GM21786 (cell line): ENCODE data around the gene F7.

ENCODE experiments used
- ATAC-seq: cut with Tn5 transposase; IDR thresholded peaks from one replicate; pipeline ENCODE4 v1.9.1; 2021; ENCODE audit not compliant: unreplicated experiment

F7 gene

DNA sequence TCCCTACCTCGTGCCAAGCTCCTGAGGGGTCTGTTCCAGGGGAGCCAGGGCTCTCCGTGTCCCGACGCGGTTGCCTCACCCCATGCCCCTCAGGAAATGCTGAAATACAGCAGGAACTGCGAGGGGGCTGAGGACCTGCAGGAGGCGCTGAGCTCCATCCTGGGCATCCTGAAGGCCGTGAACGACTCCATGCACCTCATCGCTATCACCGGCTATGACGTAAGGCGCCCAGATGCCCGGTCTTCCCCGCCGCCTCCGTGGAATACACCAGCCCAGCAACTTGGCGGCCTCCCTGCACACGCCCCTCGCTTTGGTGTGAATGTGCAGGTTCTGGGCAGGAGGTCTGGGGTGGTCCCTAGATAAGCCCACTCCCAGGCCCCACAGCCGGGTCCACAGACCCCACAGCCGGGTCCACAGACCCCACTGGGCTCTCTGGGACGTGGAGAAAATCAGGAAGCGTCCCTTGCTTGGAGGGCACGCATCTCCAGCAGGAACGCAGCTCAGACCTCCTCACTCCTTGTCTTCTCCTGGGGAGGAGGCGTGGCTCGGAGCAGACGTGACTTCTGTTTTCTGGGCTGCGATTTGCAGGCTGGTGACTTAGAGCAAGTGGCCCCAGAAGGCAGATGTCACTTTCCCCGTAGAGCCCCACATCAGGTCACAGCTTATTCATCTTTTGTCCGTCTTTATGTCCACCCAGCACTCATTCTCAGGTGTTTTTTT, 19.4 kb upstream of the F7 start:
- no peak for ATAC-seq

DNA sequence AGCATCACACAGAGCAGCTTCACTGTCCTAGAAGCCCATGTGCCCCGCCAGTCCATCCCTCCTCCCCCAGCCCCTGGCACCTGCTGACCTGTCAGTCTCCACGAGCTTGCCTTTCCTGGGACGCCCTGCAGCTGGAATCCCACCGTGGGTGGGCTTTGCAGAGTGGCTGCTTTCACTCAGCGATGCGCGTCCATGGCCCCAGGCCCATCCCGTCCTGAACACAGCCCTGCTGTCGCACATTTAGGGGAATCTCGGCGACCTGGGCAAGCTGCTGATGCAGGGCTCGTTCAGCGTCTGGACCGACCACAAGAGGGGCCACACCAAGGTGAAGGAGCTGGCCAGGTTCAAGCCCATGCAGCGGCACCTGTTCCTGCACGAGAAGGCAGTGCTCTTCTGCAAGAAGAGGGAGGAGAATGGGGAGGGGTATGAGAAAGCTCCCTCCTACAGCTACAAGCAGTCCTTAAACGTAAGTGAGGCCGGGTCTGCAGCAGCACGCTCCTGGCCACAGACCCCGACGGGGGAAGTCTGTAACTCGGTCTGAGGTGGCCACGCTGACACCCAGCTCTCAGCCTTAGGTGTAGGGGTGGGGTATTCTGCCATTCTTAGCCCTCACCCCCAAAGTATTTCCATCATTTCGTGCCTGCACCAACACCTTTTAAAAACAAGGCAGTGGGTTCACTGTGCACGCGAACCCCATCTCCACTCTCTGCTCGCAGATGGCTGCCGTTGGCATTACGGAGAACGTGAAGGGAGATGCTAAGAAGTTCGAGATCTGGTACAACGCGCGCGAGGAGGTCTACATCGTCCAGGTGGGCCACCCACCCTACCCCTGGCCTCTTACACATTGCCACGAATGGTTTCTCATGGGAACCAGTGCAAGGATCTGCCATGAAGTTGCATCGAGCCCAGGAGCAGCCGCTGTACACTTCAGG, 18.3 kb upstream of the F7 start:
- ATAC-seq: no peak

- ATAC-seq: no peak
Observed at GRCh38 chr13:113087923-113088690, 17.5 kb upstream of the F7 start.

- no peak for ATAC-seq
Observed at GRCh38 chr13:113088691-113089020, 16.9 kb upstream of the F7 start.

GRCh38 chr13:113089693-113090414, 15.7 kb upstream of the F7 start:
- ATAC-seq: no peak

GRCh38 chr13:113090415-113090770, 15.2 kb upstream of the F7 start:
- ATAC-seq: no peak

GRCh38 chr13:113090806-113091205, 14.8 kb upstream of the F7 start:
- no peak for ATAC-seq

- ATAC-seq: no peak
Observed at GRCh38 chr13:113091211-113091771, 14.3 kb upstream of the F7 start.

GRCh38 chr13:113091891-113092775, 13.5 kb upstream of the F7 start:
- ATAC-seq: no peak

DNA sequence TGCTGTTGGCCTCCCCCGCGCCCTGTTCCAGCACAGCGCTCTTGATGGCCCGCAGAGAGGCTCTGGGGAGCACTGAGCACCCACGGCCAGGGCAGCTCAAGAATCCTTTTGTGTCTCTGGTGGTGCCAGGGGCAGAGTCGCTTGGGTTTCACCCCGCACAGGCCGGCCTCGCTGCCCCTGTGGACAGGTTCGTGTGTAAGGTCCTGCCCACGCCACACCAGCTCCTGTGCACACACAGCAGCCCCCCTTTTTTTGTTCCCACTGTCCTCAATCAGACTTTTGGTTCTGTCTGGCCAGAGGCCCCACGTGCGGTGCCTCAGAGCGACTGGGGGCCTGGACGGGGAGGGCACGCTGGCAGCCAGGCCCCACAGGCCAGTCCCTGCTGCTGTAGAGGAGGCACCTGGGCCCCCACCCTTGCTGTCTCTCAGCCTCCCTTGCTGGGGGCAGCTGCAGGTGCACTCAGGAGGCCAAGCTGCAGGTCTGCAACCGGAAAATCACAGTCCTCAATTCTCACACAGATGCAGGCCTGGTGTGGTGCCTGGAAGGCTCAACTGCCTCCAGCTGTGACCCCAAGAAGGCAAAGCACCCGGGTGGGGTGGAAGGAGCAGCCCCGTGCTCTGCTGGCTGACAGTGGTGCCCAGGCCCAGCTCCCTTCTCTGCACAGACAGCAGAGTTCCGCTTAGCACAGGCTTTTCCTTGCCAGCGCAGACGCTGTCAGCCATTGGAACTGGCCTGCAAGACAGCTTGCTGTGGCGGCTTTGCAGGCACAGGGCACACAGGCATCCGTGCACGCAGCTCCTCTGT, 12.6 kb upstream of the F7 start:
- ATAC-seq: no peak

DNA sequence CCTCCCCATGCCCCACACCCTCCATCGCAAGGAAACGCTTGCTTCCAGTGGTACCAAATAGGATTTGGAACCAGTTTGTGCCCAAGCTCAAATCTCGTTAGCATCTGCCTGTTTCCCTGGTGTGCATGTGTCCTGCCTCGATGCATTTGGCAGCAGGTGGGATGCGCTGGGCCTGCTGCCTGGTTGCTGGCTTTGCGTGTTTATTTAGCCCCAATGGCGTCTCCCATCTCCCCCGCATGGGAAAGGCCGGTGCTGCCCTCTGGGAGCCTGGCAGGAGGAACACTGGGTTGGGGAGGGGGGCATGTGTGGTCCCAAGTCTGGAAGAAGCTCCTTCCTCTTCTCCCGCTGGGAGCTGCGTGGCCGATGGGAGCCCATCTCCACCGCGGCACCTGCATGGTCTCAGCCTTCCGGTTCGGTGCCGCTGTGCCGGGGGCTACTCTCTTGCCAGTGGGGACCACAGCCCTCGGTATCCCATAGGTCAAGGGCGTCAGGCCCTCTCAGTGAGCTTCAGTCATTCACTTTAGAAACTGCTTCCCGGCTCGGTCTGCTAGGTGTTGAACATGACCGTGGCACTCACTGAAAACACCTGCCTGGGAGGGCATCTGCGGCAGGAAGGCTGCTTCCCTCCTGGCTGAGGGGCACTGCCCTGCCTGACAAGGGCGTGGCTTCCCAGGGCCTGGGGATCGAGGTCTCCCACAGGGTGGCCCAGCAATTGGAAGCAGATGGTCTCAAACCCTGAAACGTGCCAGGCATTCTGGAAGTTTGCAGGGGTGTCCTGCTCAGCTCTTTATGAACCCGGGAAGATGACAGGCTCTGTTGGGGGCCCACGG, 11.8 kb upstream of the F7 start:
- no peak for ATAC-seq

GRCh38 chr13:113094410-113094800, 11.2 kb upstream of the F7 start:
- no peak for ATAC-seq

DNA sequence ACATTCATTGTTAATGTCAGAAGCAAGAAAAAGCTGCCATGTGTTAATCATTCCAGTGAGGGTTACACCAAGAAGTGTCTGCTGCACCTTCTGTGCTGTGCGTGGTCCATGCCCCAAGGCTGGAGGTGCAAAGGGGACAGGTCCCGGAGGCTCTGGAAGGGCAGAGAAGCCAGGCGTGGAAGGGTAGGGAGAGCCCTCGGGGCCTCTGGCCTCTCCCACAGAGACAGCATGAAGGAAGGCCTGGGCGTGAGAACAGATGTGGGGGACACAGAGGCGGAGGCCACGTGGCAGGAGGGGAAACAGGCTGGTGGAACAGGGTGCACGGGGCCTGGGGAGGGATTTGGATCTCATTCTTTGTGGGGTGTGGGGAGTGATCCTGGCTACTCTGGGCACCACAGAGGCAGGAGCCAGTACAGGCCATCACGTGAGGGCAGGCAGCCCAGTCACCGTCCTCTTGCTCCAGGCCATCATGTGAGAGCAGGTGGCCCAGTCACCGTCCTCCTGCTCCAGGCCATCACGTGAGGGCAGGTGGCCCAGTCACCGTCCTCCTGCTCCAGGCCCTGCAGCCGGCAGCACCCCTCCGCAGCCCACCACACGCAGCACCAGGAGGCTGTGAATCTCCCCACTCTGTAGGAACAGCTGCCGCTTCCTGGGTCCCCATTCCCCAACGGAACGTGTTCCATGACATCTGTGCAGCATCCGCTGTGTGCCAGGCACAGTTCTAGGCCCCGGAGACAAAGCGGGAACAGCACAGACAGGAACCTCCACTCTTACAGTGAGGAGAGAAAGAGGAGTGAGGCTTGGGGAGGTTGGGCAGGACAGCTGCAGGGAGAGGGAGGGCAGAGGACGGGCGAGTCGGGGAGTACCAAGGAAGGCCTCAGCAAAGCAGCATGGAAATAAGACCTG, 10.2 kb upstream of the F7 start:
- no peak for ATAC-seq

DNA sequence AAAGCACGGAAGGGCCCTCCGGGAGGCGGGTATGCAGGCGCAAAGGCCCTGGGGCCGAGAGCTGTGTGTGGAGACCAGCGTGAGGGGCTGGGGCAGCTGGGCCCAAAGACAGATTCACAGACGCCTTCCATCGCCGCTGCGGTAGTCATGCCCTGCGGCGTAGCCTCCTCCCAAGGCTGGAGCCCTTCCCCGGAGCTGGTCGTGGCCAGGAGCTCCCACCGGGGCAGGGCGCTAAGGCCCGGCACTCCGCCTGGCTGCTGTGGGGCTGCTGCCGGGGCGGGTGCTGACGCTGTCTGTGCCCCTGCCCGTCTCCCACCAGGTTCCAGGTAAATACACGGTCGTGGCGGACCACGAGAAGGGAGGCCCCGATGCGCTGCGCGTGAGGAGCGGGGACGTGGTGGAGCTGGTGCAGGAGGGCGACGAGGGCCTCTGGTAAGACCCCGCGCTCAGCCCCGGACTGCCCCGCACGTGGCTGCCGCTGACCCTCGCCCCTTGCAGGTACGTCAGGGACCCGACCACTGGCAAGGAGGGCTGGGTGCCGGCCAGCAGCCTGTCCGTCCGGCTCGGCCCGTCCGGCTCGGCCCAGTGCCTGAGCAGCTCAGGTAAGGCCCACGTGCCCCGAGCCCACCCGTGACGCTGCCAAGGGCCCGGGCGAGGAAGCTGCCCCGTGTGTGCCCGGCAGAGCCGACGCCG, 9.4 kb upstream of the F7 start:
- ATAC-seq: no peak

- no peak for ATAC-seq
Observed at GRCh38 chr13:113096745-113097305, 8.8 kb upstream of the F7 start.

- no peak for ATAC-seq
Observed at GRCh38 chr13:113097651-113098050, 7.9 kb upstream of the F7 start.
